ENCODE data around the gene NEUROD2.

The NEUROD2 gene

GRCh38 chr17:39601758-39602532 lies 5.8 kb downstream of the NEUROD2 start:
- TF ChIP-seq, protein P1, sequence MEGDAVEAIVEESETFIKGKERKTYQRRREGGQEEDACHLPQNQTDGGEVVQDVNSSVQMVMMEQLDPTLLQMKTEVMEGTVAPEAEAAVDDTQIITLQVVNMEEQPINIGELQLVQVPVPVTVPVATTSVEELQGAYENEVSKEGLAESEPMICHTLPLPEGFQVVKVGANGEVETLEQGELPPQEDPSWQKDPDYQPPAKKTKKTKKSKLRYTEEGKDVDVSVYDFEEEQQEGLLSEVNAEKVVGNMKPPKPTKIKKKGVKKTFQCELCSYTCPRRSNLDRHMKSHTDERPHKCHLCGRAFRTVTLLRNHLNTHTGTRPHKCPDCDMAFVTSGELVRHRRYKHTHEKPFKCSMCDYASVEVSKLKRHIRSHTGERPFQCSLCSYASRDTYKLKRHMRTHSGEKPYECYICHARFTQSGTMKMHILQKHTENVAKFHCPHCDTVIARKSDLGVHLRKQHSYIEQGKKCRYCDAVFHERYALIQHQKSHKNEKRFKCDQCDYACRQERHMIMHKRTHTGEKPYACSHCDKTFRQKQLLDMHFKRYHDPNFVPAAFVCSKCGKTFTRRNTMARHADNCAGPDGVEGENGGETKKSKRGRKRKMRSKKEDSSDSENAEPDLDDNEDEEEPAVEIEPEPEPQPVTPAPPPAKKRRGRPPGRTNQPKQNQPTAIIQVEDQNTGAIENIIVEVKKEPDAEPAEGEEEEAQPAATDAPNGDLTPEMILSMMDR (IDR thresholded peaks at IDR 0.05; ENCODE audit: low read length, missing control alignments) = no peak

GRCh38 chr17:39600997-39601597 lies 6.6 kb downstream of the NEUROD2 start:
- H3K4me3 ChIP-seq (replicated peaks; ENCODE audit: low read depth, low read length) = no peak overlapping the region
- no peak for DNase-seq (ENCODE audit: low read depth)
- TF ChIP-seq, protein P1 (IDR thresholded peaks at IDR 0.05; ENCODE audit: low read length, missing control alignments) = no peak

More at GRCh38 chr17:39601758-39602532, 5.8 kb downstream of the NEUROD2 start:
- no peak overlapping the region for H3K4me3 ChIP-seq (replicated peaks; ENCODE audit: low read depth, low read length)
- no peak for DNase-seq (ENCODE audit: low read depth)

- H3K4me3 ChIP-seq (replicated peaks; ENCODE audit: low read depth, low read length) = no peak overlapping the region
- no peak for DNase-seq (ENCODE audit: low read depth)
- TF ChIP-seq, protein P1 (IDR thresholded peaks at IDR 0.05; ENCODE audit: low read length, missing control alignments) = no peak
Observed at GRCh38 chr17:39600288-39600996, 7.3 kb downstream of the NEUROD2 start.

- no peak for DNase-seq (ENCODE audit: low read depth)
- no peak overlapping the region for H3K4me3 ChIP-seq (replicated peaks; ENCODE audit: low read depth, low read length)
- TF ChIP-seq, protein P1 (IDR thresholded peaks at IDR 0.05; ENCODE audit: low read length, missing control alignments) = no peak
Observed at GRCh38 chr17:39599665-39600231, 8.0 kb downstream of the NEUROD2 start.

GRCh38 chr17:39599004-39599664 lies 8.6 kb downstream of the NEUROD2 start:
- H3K4me3 ChIP-seq (replicated peaks; ENCODE audit: low read depth, low read length) = no peak overlapping the region
- DNase-seq (ENCODE audit: low read depth) = no peak
- TF ChIP-seq, protein P1 (IDR thresholded peaks at IDR 0.05; ENCODE audit: low read length, missing control alignments) = no peak

DNA sequence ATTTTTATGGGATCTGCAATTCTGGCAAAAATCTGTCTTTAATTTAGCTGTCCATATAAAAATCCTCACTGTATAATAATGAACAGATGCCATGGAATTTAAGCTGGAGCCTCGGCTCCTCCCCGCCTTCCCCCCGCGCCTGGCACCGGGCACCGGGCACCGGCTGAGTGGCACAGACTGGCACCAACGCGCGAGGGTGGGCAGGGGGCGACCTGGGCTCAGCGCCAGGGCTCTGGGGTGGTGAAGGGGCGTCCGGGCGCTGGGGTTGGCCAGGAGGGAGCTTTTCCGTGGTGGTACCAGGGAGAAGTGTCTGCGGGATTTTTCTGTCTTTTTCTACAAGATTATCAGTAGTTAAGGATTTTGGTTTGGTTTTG lies 9.1 kb downstream of the NEUROD2 start:
- TF ChIP-seq, protein P1 (IDR thresholded peaks at IDR 0.05; ENCODE audit: low read length, missing control alignments) = no peak
- H3K4me3 ChIP-seq (replicated peaks; ENCODE audit: low read depth, low read length) = no peak overlapping the region
- DNase-seq (ENCODE audit: low read depth) = no peak

Data from fibroblast of pulmonary artery (primary cell).